Measurements from ENCODE around the gene VPS9D1. TPM values are rescaled to one million over a fixed set of nuclear protein-coding genes. Genes with fewer than 3 reads are reported as not detected.
A peak's percentile ranks its signal among the peaks of the same experiment; 100 is the strongest.

Gene VPS9D1, protein sequence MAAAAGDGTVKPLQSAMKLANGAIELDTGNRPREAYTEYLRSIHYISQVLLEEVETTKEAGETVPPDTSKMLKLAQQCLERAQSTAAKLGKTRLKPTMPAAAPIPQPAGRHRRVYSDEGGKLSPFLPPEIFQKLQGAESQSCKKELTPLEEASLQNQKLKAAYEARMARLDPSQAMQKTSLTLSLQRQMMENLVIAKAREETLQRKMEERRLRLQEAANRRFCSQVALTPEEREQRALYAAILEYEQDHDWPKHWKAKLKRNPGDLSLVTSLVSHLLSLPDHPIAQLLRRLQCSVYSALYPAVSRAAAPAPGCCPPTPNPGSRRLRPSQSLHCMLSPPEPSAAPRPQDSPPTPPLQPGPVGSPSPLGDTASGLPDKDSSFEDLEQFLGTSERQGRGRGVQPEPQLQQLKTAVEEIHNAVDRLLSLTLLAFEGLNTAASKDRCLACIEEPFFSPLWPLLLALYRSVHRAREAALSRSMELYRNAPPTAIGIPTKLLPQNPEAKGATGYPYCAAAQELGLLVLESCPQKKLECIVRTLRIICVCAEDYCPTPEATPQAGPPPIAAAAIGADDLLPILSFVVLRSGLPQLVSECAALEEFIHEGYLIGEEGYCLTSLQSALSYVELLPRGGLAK
- 13.4 TPM for polyA plus RNA-seq
- long read RNA-seq, donor 1, result 0 reads
- long read RNA-seq, donor 2, result 0 reads
- long read RNA-seq, donor 3, result 0 reads
- long read RNA-seq, donor 4, partial matches to known transcripts, result 7 of 7 reads
- long read RNA-seq, donor 4, other reads (novel, unspliced or antisense), result 0 of 7 reads
- long read RNA-seq, donor 5, result 0 reads
- long read RNA-seq, donor 6, result 0 reads
- long read RNA-seq, donor 7, result 0 reads
- long read RNA-seq, donor 8, result 0 reads
- long read RNA-seq, donor 9, result 0 reads
- long read RNA-seq, donor 10, result 0 reads
- long read RNA-seq, donor 11, partial matches to known transcripts, result 0 of 2 reads
- long read RNA-seq, donor 11, other reads (novel, unspliced or antisense), result 0 of 2 reads

DNA sequence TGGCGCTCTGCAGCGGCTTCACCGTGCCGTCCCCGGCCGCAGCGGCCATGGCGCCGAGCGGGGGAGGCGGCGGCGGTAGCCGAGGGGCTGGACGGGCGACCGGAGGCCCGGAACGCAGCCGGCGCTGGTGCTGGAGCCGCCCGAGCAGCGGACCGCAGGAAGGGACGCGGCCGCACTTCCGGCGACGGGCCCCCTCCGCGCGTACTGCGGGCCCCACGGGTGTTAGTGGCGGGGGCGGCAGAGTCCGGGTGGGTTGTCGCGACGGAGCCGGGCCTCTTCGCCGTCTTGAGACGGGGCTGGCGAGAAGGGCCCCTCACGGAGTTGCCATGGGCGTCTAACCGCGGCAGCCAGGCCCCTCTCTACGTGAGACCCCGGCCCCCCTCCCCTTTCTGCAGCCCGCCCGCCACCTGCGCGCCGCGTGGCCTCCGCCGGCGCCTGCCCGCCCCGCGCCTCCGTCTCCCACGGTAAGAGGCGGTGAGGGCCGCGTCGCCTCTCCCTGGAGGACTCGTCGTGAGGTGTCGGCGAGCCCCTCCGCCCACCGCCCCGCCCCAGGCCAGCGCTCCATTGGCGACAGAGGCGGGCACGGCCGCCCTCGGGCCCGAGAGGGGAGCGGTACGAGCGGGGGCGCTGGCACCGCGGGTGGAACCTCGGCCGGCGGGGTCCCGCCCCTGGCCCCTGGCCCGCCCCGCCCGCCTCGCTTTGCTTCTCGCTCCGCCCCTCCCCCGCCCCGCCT is at the start of gene VPS9D1, which contains the start of gene ZNF276:
Gene VPS9D1 (minus strand): TSS at position 86 of the 733 bp plus-strand sequence. CDS start 37 bp downstream, at position 49.
Gene ZNF276 (plus strand): TSS at position 725 of the 733 bp plus-strand sequence. CDS start 104 bp downstream, outside the sequence.
- Histone ChIP-seq H3K27me3 (ENCODE audit: control insufficient read depth, insufficient read depth, low read length) (no peaks in the 10 kb centered on the region), H3K27ac (ENCODE audit: low read length) (peak within 1 kb of the TSS; percentile 85), H3K4me3 (ENCODE audit: low read length) (peak within 1 kb of the TSS; percentile 67), H3K36me3 (ENCODE audit: control insufficient read depth, insufficient read depth, low read length) (peaks cover 30% of the 10 kb centered on the region), H3K4me1 (ENCODE audit: control insufficient read depth, insufficient read depth, low read length) (peaks cover 18% of the 10 kb centered on the region), H3K9me3 (ENCODE audit: control insufficient read depth, low read depth, low read length) (no peaks in the 10 kb centered on the region)
- WGBS (ENCODE audit: insufficient coverage, low lambda C conversion rate), result no CpG with 5 or more reads among the region's 103 CpGs
- DNase-seq, result peak; percentile 66 to 92

DNA sequence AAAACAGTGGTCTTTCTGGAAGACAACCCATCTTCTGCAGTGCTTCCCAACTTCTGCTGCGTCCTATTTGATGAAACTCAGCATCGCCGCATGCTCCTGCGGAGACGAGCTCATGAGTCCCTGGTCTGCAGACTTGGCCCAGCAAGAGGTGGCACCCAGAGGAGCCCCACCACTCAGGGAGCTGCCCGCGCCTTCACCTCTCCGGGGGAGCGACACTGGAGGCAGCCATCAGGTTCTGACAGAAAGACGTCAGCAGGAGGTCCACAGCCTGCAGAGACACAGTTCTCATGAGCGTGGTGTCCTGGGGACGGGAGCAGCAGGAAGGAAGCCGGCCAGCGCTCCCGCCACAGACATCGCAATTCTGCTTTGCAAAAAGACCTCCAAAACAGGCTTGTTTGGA is 49.7 kb upstream of the VPS9D1 start:
- H3K9me3 ChIP-seq (ENCODE audit: control insufficient read depth, low read depth, low read length), result no peaks in the 10 kb centered on the region
- no CpG with 5 or more reads among the region's 16 CpGs for WGBS (ENCODE audit: insufficient coverage, low lambda C conversion rate)
- H3K36me3 ChIP-seq (ENCODE audit: control insufficient read depth, insufficient read depth, low read length), result peaks cover 46% of the 10 kb centered on the region

DNA sequence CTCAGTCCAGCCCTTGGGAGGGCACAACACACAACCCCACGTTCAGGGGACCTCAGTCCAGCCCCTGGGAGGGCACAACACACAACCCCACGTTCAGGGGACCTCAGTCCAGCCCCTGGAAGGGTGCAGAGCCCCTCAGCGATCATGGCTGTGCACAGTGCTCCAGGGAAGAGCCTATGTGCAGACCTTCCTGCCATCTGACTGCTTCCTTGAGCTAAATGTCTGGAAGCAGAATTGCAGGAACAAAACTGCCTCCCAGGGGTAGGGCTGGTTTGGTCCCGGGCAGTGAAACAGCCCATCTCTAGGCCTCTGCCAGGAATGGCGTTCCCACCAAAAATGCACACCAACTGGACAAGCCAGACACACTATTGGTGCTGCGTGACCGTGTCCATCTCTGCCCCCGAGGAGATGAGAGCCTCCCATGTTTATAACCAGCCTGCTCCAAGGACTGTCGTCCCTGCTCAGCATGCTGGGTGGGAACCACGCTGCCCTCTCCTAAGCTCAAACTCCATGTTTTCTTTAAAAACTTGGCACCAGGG is 44.7 kb upstream of the VPS9D1 start:
- no peaks in the 10 kb centered on the region for H3K27me3 ChIP-seq (ENCODE audit: control insufficient read depth, insufficient read depth, low read length)
- H3K27ac ChIP-seq (ENCODE audit: low read length), result peak overlapping the region; percentile 97
- no CpG with 5 or more reads among the region's 10 CpGs for WGBS (ENCODE audit: insufficient coverage, low lambda C conversion rate)
- H3K4me1 ChIP-seq (ENCODE audit: control insufficient read depth, insufficient read depth, low read length), result peaks cover 16% of the 10 kb centered on the region
- H3K9me3 ChIP-seq (ENCODE audit: control insufficient read depth, low read depth, low read length), result no peaks in the 10 kb centered on the region
- H3K4me3 ChIP-seq (ENCODE audit: low read length), result no peak overlapping the region
- H3K36me3 ChIP-seq (ENCODE audit: control insufficient read depth, insufficient read depth, low read length), result peaks cover 28% of the 10 kb centered on the region
- DNase-seq, result peak in 1 of 2 donors; percentile 70

More for the DNA sequence above, 49.7 kb upstream of the VPS9D1 start:
- no peak for DNase-seq
- no peaks in the 10 kb centered on the region for H3K27me3 ChIP-seq (ENCODE audit: control insufficient read depth, insufficient read depth, low read length)
- H3K4me1 ChIP-seq (ENCODE audit: control insufficient read depth, insufficient read depth, low read length), result peaks cover 4% of the 10 kb centered on the region
- no peak overlapping the region for H3K27ac ChIP-seq (ENCODE audit: low read length)
- H3K4me3 ChIP-seq (ENCODE audit: low read length), result no peak overlapping the region

GRCh38 chr16:89764711-89765201 is 44.1 kb upstream of the VPS9D1 start:
- Histone ChIP-seq H3K9me3 (ENCODE audit: control insufficient read depth, low read depth, low read length) (no peaks in the 10 kb centered on the region), H3K27me3 (ENCODE audit: control insufficient read depth, insufficient read depth, low read length) (no peaks in the 10 kb centered on the region), H3K36me3 (ENCODE audit: control insufficient read depth, insufficient read depth, low read length) (peaks cover 26% of the 10 kb centered on the region), H3K27ac (ENCODE audit: low read length) (peak overlapping the region; percentile 97), H3K4me1 (ENCODE audit: control insufficient read depth, insufficient read depth, low read length) (peaks cover 16% of the 10 kb centered on the region), H3K4me3 (ENCODE audit: low read length) (peak overlapping the region; percentile 29)
- WGBS (ENCODE audit: insufficient coverage, low lambda C conversion rate), result no CpG with 5 or more reads among the region's 18 CpGs
- peak; percentile 90 to 95 for DNase-seq

DNA sequence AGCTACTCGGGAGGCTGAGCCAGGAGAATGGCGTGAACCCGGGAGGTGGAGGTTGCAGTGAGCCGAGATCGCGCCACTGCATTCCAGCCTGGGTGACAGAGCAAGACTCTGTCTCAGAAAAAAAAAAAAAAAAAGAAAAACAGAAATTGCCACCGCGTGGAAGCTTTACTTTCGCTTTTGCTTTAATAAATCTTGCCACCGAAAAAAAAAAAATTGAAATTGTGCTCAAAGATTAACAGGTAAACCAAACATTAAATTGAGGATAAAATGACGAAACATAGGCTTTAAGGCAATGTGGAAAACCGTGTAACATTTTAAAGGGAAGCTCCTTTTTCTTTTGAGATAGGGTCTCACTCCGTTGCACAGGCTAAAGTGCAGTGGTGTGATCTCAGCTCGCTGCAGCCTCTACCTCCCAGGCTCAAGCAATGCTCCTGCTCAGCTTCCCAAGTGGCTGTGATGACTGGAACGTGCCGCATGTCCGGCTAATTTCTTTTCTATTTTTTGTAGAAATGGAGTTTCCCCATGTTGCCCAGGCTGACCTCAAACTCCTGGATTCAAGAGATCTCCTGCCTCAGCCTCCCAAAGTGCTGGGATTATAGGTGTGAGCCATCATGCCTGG is 40.7 kb upstream of the VPS9D1 start:
- no peak for DNase-seq
- Histone ChIP-seq H3K27ac (ENCODE audit: low read length) (no peak overlapping the region), H3K36me3 (ENCODE audit: control insufficient read depth, insufficient read depth, low read length) (peaks cover 38% of the 10 kb centered on the region), H3K4me3 (ENCODE audit: low read length) (no peak overlapping the region), H3K4me1 (ENCODE audit: control insufficient read depth, insufficient read depth, low read length) (peaks cover 16% of the 10 kb centered on the region), H3K9me3 (ENCODE audit: control insufficient read depth, low read depth, low read length) (no peaks in the 10 kb centered on the region), H3K27me3 (ENCODE audit: control insufficient read depth, insufficient read depth, low read length) (no peaks in the 10 kb centered on the region)
- WGBS (ENCODE audit: insufficient coverage, low lambda C conversion rate), result 100% methylated on average over 3 of the region's 17 CpGs

GRCh38 chr16:89759746-89760340 is 39.1 kb upstream of the VPS9D1 start:
- no peak overlapping the region for H3K27ac ChIP-seq (ENCODE audit: low read length)
- H3K36me3 ChIP-seq (ENCODE audit: control insufficient read depth, insufficient read depth, low read length), result peaks cover 38% of the 10 kb centered on the region
- H3K4me1 ChIP-seq (ENCODE audit: control insufficient read depth, insufficient read depth, low read length), result peaks cover 7% of the 10 kb centered on the region
- no CpG with 5 or more reads among the region's 26 CpGs for WGBS (ENCODE audit: insufficient coverage, low lambda C conversion rate)
- no peak for DNase-seq
- H3K27me3 ChIP-seq (ENCODE audit: control insufficient read depth, insufficient read depth, low read length), result no peaks in the 10 kb centered on the region
- H3K9me3 ChIP-seq (ENCODE audit: control insufficient read depth, low read depth, low read length), result no peaks in the 10 kb centered on the region
- no peak overlapping the region for H3K4me3 ChIP-seq (ENCODE audit: low read length)

DNA sequence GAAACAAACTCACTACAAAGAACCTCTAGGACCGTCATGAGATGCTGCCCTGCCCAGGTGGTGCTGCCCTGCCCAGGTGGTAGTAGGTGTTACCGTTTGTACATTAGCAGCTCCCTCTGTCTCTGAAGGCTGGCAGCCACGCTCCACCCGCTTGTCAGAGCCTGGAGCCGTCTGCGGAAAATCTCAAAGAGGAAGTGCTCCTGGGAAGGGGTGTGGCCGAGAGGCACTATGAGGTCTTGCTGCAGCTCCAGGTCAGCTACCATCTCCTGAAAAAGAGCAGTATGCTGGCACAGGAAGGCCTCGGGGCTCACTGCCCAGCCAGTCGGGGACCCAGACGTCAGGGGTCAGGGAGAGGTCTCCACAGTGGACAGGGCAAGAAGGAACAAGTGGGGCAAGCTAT is 28.9 kb upstream of the VPS9D1 start:
- no peaks in the 10 kb centered on the region for H3K9me3 ChIP-seq (ENCODE audit: control insufficient read depth, low read depth, low read length)
- no CpG with 5 or more reads among the region's 10 CpGs for WGBS (ENCODE audit: insufficient coverage, low lambda C conversion rate)
- peaks cover 52% of the 10 kb centered on the region for H3K36me3 ChIP-seq (ENCODE audit: control insufficient read depth, insufficient read depth, low read length)
- no peaks in the 10 kb centered on the region for H3K4me1 ChIP-seq (ENCODE audit: control insufficient read depth, insufficient read depth, low read length)
- H3K27ac ChIP-seq (ENCODE audit: low read length), result no peak overlapping the region
- no peak overlapping the region for H3K4me3 ChIP-seq (ENCODE audit: low read length)
- no peaks in the 10 kb centered on the region for H3K27me3 ChIP-seq (ENCODE audit: control insufficient read depth, insufficient read depth, low read length)
- DNase-seq, result no peak

GRCh38 chr16:89748921-89749320 is 28.2 kb upstream of the VPS9D1 start:
- DNase-seq, result no peak
- H3K9me3 ChIP-seq (ENCODE audit: control insufficient read depth, low read depth, low read length), result no peaks in the 10 kb centered on the region
- peaks cover 58% of the 10 kb centered on the region for H3K36me3 ChIP-seq (ENCODE audit: control insufficient read depth, insufficient read depth, low read length)
- no peak overlapping the region for H3K4me3 ChIP-seq (ENCODE audit: low read length)
- no peaks in the 10 kb centered on the region for H3K4me1 ChIP-seq (ENCODE audit: control insufficient read depth, insufficient read depth, low read length)
- no peaks in the 10 kb centered on the region for H3K27me3 ChIP-seq (ENCODE audit: control insufficient read depth, insufficient read depth, low read length)
- 85% methylated on average over 4 of the region's 11 CpGs for WGBS (ENCODE audit: insufficient coverage, low lambda C conversion rate)
- H3K27ac ChIP-seq (ENCODE audit: low read length), result no peak overlapping the region

DNA sequence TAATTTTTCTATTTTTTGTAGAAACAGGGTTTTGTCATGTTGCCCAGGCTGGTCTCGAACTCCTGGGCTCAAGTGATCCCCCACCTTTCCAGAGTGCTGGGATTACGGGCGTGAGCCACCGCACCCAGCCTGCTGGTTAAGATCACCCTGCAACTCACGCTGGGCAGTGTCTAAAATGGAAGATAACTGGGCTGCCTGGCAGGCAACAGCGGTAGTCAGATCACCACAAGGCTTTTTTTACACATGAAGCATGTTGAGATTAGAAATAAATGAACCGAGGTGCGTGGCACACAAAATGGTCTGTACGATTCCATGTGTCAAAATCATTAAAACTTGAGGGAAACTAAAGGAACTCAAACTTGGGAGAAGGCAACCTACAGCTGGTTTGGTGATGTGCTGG is 27.4 kb upstream of the VPS9D1 start:
- no peaks in the 10 kb centered on the region for H3K9me3 ChIP-seq (ENCODE audit: control insufficient read depth, low read depth, low read length)
- 100% methylated on average over 2 of the region's 9 CpGs for WGBS (ENCODE audit: insufficient coverage, low lambda C conversion rate)
- no peaks in the 10 kb centered on the region for H3K27me3 ChIP-seq (ENCODE audit: control insufficient read depth, insufficient read depth, low read length)
- no peak overlapping the region for H3K27ac ChIP-seq (ENCODE audit: low read length)
- DNase-seq, result no peak
- H3K4me1 ChIP-seq (ENCODE audit: control insufficient read depth, insufficient read depth, low read length), result no peaks in the 10 kb centered on the region
- peaks cover 57% of the 10 kb centered on the region for H3K36me3 ChIP-seq (ENCODE audit: control insufficient read depth, insufficient read depth, low read length)
- H3K4me3 ChIP-seq (ENCODE audit: low read length), result no peak overlapping the region

Data from large intestine (tissue), 12 donors.